Hematopoietic multipotent progenitor cell (in vitro differentiated cells): ENCODE data around the gene COX4I2. TPM values are rescaled to one million over a fixed set of nuclear protein-coding genes. Genes with fewer than 3 reads are reported as not detected.
"Not testable (repeated sequence)": the region's sequence is repeated elsewhere in the genome, so short reads cannot be mapped to it uniquely, and the experiment has no call there.

Experiments
- DNase-seq, 3 donors: peaks; one replicate each; pipeline ENCODE4 v3.0.0-alpha.2; 2011 to 2015; ENCODE audit warnings: low read depth in 2 of 3, low spot score in 2 of 3
- total RNA-seq: library from RNA; depleted of rRNA; stranded (reverse); fragments of >200 nt; gene quantifications from one replicate; pipeline ENCODE4 v1.2.3, GENCODE V29; 2012

Gene COX4I2
- total RNA-seq, 1 donor, result not detected

GRCh38 chr20:31606804-31607639 is 30.7 kb upstream of the COX4I2 start:
- DNase-seq, result peak in 1 of 3 donors; percentile 23

- DNase-seq, result no peak
Measured at GRCh38 chr20:31607640-31608250, 30.0 kb upstream of the COX4I2 start.

GRCh38 chr20:31608251-31608945 is 29.3 kb upstream of the COX4I2 start:
- peak in 1 of 3 donors; percentile 41 for DNase-seq

- not testable (repeated sequence) for DNase-seq
Measured at GRCh38 chr20:31612271-31612640, 25.5 kb upstream of the COX4I2 start.

- DNase-seq, result no peak
Measured at GRCh38 chr20:31615416-31615815, 22.3 kb upstream of the COX4I2 start.

GRCh38 chr20:31617432-31618104 is 20.1 kb upstream of the COX4I2 start:
- peak in 2 of 3 donors; percentile 67 to 83 for DNase-seq

- DNase-seq, result no peak
Measured at GRCh38 chr20:31620246-31620645, 17.5 kb upstream of the COX4I2 start.

- not testable (repeated sequence) for DNase-seq
Measured at GRCh38 chr20:31623123-31623505, 14.6 kb upstream of the COX4I2 start.

GRCh38 chr20:31626534-31626933 is 11.2 kb upstream of the COX4I2 start:
- DNase-seq, result not testable (repeated sequence)

GRCh38 chr20:31628057-31628456 is 9.7 kb upstream of the COX4I2 start:
- not testable (repeated sequence) for DNase-seq

GRCh38 chr20:31630187-31630790 is 7.4 kb upstream of the COX4I2 start:
- DNase-seq, result no peak

- DNase-seq, result no peak
Measured at GRCh38 chr20:31632548-31633338, 5.0 kb upstream of the COX4I2 start.

GRCh38 chr20:31633339-31633914 is 4.3 kb upstream of the COX4I2 start:
- DNase-seq, result no peak

GRCh38 chr20:31638317-31638716 is 605 bp downstream of the COX4I2 start:
- DNase-seq, result no peak

- DNase-seq, result no peak
Measured at GRCh38 chr20:31638816-31639215, 1.1 kb downstream of the COX4I2 start.

GRCh38 chr20:31640259-31640658 is 2.5 kb downstream of the COX4I2 start:
- DNase-seq, result no peak

GRCh38 chr20:31641391-31641790 is 3.7 kb downstream of the COX4I2 start:
- no peak for DNase-seq

- no peak for DNase-seq
Measured at GRCh38 chr20:31642837-31643236, 5.1 kb downstream of the COX4I2 start.

GRCh38 chr20:31643522-31643921 is 5.8 kb downstream of the COX4I2 start:
- DNase-seq, result no peak
